ENCODE measurements around the gene RBPMS2. TPM values are rescaled to one million over a fixed set of nuclear protein-coding genes. Genes with fewer than 3 reads are reported as not detected.

The RBPMS2 gene
- total and polyA plus RNA-seq, 2 donors (not counting 3 experiments of a cell fraction or from before 2014, with no cell fraction given), result 2.3 to 7.8 TPM

- no peaks in the 10 kb centered on the region for H4K20me1 ChIP-seq (replicated peaks; ENCODE audit: control insufficient read depth, extremely low read depth, insufficient read depth, low read length)
- peak overlapping the region; percentile 39 to 73 (median 44) for H3K4me3 ChIP-seq (replicated peaks in 1 of 3; ENCODE audit: insufficient read depth in 1 of 3, low read depth in 1 of 3, low read length in 3 of 3)
- CTCF ChIA-PET, result interaction anchor here (0.9 to 2.0 kb wide), 5 partner anchors 11 to 97 kb away, joined by 3 to 9 read pairs (median 4); no protein-coding TSS in a partner anchor
- no peak for TF ChIP-seq CTCF (IDR thresholded peaks at IDR 0.05; ENCODE audit: extremely low read depth in 1 of 2, insufficient read depth in 1 of 2, low read depth in 1 of 2, low read length in 2 of 2)
- H3K9ac ChIP-seq (replicated peaks; ENCODE audit: extremely low read depth, insufficient read depth, low read length), result peak overlapping the region; percentile 7
- DNase-seq (ENCODE audit: low read depth, low spot score) (no peak), FAIRE-seq (no peak)
- H3K27me3 ChIP-seq (ENCODE audit: control insufficient read depth in 2 of 2, insufficient read depth in 2 of 2, low read length in 2 of 2), result no peaks in the 10 kb centered on the region
- peaks cover 15% of the 10 kb centered on the region for H3K4me1 ChIP-seq (ENCODE audit: control insufficient read depth, extremely low read depth, insufficient read depth, low read length)
- H3K27ac ChIP-seq (ENCODE audit: insufficient read depth, low read depth, low read length), result no peak overlapping the region
- peak overlapping the region; percentile 56 for H2AFZ ChIP-seq (ENCODE audit: low read depth, low read length)
- POLR2A ChIA-PET, result interaction anchor here (0.7 to 1.1 kb wide), 4 partner anchors 10 to 90 kb away, joined by 3 to 8 read pairs (median 4); no protein-coding TSS in a partner anchor
- intact Hi-C loops (cut with micrococcal nuclease) (loop anchor here (1.0 kb wide), 1 partner anchor 16 kb away; the partner anchor contains the start of gene PLEKHO2), dilution Hi-C loops (cut with MboI; ENCODE audit: extremely low pct_ligation_motif_present, low sequenced_read_pairs) (no loop called here)
- peak overlapping the region; percentile 98 for H3K4me2 ChIP-seq (ENCODE audit: insufficient read depth, low read length)
- H3K9me1 ChIP-seq (replicated peaks; ENCODE audit: control insufficient read depth, extremely low read depth, insufficient read depth, low read length), result no peaks in the 10 kb centered on the region
- no peaks in the 10 kb centered on the region for H3K36me3 ChIP-seq (ENCODE audit: control insufficient read depth in 2 of 2, extremely low read depth in 1 of 2, insufficient read depth in 2 of 2, low read length in 2 of 2)
- H3K79me2 ChIP-seq (ENCODE audit: control insufficient read depth, insufficient read depth, low read length), result peaks cover 10% of the 10 kb centered on the region
- H3K9me3 ChIP-seq (replicated peaks; ENCODE audit: control insufficient read depth, insufficient read depth, low read length), result no peaks in the 10 kb centered on the region
- BruUV-seq (replicated peaks), result TSS peak; percentile 50
Measured at GRCh38 chr15:64824929-64825430, 49.6 kb upstream of the RBPMS2 start.

- no TSS peak for BruUV-seq (replicated peaks)
- H3K79me2 ChIP-seq (ENCODE audit: control insufficient read depth, insufficient read depth, low read length), result no peaks in the 10 kb centered on the region
- no peaks in the 10 kb centered on the region for H3K9me3 ChIP-seq (replicated peaks; ENCODE audit: control insufficient read depth, insufficient read depth, low read length)
- ChIA-PET CTCF (interaction anchor here (1.4 to 1.5 kb wide), 2 partner anchors 19 to 73 kb away, joined by 3 to 4 read pairs; no protein-coding TSS in a partner anchor), POLR2A (no interaction called here)
- H3K9ac ChIP-seq (replicated peaks; ENCODE audit: extremely low read depth, insufficient read depth, low read length), result no peak overlapping the region
- H3K4me3 ChIP-seq (replicated peaks in 1 of 3; ENCODE audit: insufficient read depth in 1 of 3, low read depth in 1 of 3, low read length in 3 of 3), result no peak overlapping the region
- H3K4me1 ChIP-seq (ENCODE audit: control insufficient read depth, extremely low read depth, insufficient read depth, low read length), result no peaks in the 10 kb centered on the region
- H3K9me1 ChIP-seq (replicated peaks; ENCODE audit: control insufficient read depth, extremely low read depth, insufficient read depth, low read length), result no peaks in the 10 kb centered on the region
- no peak overlapping the region for H3K4me2 ChIP-seq (ENCODE audit: insufficient read depth, low read length)
- FAIRE-seq, result no peak
- TF ChIP-seq GATA2 (IDR thresholded peaks at IDR 0.05; ENCODE audit: insufficient read depth, insufficient read length, low read depth, low read length) (no peak), EZH2 (IDR thresholded peaks at IDR 0.05; ENCODE audit: borderline replicate concordance, low read depth, low read length, severe bottlenecking) (no peak), POLR2AphosphoS5 (IDR thresholded peaks at IDR 0.05; ENCODE audit: insufficient read depth, low read depth, low read length) (no peak), FOS (IDR thresholded peaks at IDR 0.05; ENCODE audit: borderline replicate concordance, insufficient read depth, low read length) (no peak), CTCF (IDR thresholded peaks at IDR 0.05; ENCODE audit: extremely low read depth in 1 of 2, insufficient read depth in 1 of 2, low read depth in 1 of 2, low read length in 2 of 2) (no peak), JUN (IDR thresholded peaks at IDR 0.05; ENCODE audit: borderline replicate concordance, insufficient read depth, insufficient read length, low read depth) (no peak), POLR2A (IDR thresholded peaks at IDR 0.05; ENCODE audit: low read depth, low read length) (no peak), MYC (IDR thresholded peaks at IDR 0.05; ENCODE audit: low read depth, low read length) (no peak)
- TF ChIP-seq, protein P1, sequence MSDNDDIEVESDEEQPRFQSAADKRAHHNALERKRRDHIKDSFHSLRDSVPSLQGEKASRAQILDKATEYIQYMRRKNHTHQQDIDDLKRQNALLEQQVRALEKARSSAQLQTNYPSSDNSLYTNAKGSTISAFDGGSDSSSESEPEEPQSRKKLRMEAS (IDR thresholded peaks at IDR 0.05; ENCODE audit: insufficient read depth, insufficient read length), result no peak
- H3K36me3 ChIP-seq (ENCODE audit: control insufficient read depth in 2 of 2, extremely low read depth in 1 of 2, insufficient read depth in 2 of 2, low read length in 2 of 2), result peaks cover 0 to 11% of the 10 kb centered on the region in 2 experiments
- H3K27ac ChIP-seq (ENCODE audit: insufficient read depth, low read depth, low read length), result no peak overlapping the region
- intact Hi-C loops (cut with micrococcal nuclease), result no loop called here
- no peaks in the 10 kb centered on the region for H4K20me1 ChIP-seq (replicated peaks; ENCODE audit: control insufficient read depth, extremely low read depth, insufficient read depth, low read length)
- dilution Hi-C loops (cut with MboI; ENCODE audit: extremely low pct_ligation_motif_present, low sequenced_read_pairs), result no loop called here
- DNase-seq (ENCODE audit: low read depth, low spot score), result no peak
- no peaks in the 10 kb centered on the region for H3K27me3 ChIP-seq (ENCODE audit: control insufficient read depth in 2 of 2, insufficient read depth in 2 of 2, low read length in 2 of 2)
- no peak overlapping the region for H2AFZ ChIP-seq (ENCODE audit: low read depth, low read length)
Measured at GRCh38 chr15:64816452-64816851, 41.1 kb upstream of the RBPMS2 start.

All from endothelial cell of umbilical vein (primary cell).